ENCODE results near the gene SRXN1.

SRXN1 gene

DNA sequence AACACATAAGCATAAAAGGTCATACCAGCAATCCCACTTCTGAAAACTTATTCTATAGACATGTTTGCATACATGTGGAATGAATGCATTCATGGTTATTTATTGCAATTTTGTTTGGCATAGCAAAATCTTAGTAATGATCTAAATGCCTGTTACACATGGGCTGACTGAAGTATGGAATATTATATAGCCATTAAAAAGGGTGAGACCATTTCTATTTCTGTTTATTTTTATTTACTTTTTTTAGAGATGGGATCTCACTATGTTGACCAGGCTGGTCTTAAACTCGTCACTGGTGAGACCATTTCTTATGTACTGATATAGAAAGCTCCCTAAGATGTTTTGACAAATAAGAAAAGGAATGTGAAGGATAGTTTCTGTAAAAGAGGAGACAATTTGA is 36.9 kb upstream of the SRXN1 start:
- no peak overlapping the region for H3K27ac ChIP-seq (ENCODE audit: low read depth in 2 of 2, low read length in 2 of 2)
- peaks cover 0 to 11% of the 10 kb centered on the region in 2 donors for H3K27me3 ChIP-seq (ENCODE audit: control insufficient read depth in 2 of 2, insufficient read depth in 2 of 2, low read length in 2 of 2)
- no peaks in the 10 kb centered on the region for H3K36me3 ChIP-seq (ENCODE audit: control insufficient read depth in 2 of 2, insufficient read depth in 2 of 2, low read length in 2 of 2)
- H3K9me3 ChIP-seq (ENCODE audit: control insufficient read depth in 2 of 2, low read length in 2 of 2): no peaks in the 10 kb centered on the region
- H3K4me3 ChIP-seq (ENCODE audit: low read length in 2 of 2): no peak overlapping the region
- H3K9ac ChIP-seq (ENCODE audit: low read depth in 1 of 2, low read length in 2 of 2): no peak overlapping the region
- H3K4me1 ChIP-seq (ENCODE audit: control insufficient read depth in 2 of 2, insufficient read depth in 2 of 2, low read length in 2 of 2): no peaks in the 10 kb centered on the region

- Histone ChIP-seq H3K9me3 (ENCODE audit: control insufficient read depth in 2 of 2, low read length in 2 of 2) (no peaks in the 10 kb centered on the region), H3K4me1 (ENCODE audit: control insufficient read depth in 2 of 2, insufficient read depth in 2 of 2, low read length in 2 of 2) (no peaks in the 10 kb centered on the region), H3K27me3 (ENCODE audit: control insufficient read depth in 2 of 2, insufficient read depth in 2 of 2, low read length in 2 of 2) (peaks cover 0 to 11% of the 10 kb centered on the region in 2 donors), H3K36me3 (ENCODE audit: control insufficient read depth in 2 of 2, insufficient read depth in 2 of 2, low read length in 2 of 2) (no peaks in the 10 kb centered on the region), H3K9ac (ENCODE audit: low read depth in 1 of 2, low read length in 2 of 2) (no peak overlapping the region), H3K4me3 (ENCODE audit: low read length in 2 of 2) (no peak overlapping the region), H3K27ac (ENCODE audit: low read depth in 2 of 2, low read length in 2 of 2) (no peak overlapping the region)
Measured at GRCh38 chr20:689348-689747, 36.3 kb upstream of the SRXN1 start.

GRCh38 chr20:688809-689212 is 35.8 kb upstream of the SRXN1 start:
- H3K9ac ChIP-seq (ENCODE audit: low read depth in 1 of 2, low read length in 2 of 2): no peak overlapping the region

DNA sequence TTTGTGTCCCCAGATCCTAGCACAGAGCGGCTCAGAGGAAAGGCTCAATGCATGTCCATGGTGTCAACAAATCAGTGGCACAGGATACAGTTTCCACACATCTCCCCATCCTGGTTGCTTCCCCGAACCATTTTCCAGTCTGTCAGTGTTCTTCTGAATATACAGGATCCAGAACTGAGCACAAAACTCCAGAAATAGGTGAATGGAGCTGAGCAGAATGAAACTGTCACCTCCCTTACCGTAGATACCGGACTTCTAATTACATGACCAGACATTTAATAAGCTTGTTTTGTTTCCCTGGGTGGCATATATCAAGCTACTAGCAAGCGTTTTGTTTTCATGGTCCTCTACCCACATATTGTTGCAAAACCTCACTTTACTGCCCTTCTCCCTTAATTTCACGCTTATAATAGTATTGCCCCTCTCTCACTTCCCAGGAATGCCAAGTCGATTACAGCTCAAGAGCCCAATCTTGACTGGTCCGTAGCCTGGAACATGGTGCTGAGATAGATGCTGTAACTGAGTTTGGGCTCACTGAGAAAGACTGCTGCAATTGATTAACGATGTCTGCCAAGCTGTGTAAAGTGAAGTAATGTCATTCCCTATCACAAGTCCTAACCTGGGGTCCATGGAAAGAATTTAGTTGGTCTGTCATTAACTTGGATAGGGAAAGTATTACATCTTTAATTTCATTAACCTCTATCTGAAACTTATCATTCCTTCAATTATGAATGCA is 34.6 kb upstream of the SRXN1 start:
- H3K36me3 ChIP-seq (ENCODE audit: control insufficient read depth in 2 of 2, insufficient read depth in 2 of 2, low read length in 2 of 2): no peaks in the 10 kb centered on the region
- H3K4me1 ChIP-seq (ENCODE audit: control insufficient read depth in 2 of 2, insufficient read depth in 2 of 2, low read length in 2 of 2): no peaks in the 10 kb centered on the region
- H3K27me3 ChIP-seq (ENCODE audit: control insufficient read depth in 2 of 2, insufficient read depth in 2 of 2, low read length in 2 of 2): peaks cover 0 to 9% of the 10 kb centered on the region in 2 donors
- H3K4me3 ChIP-seq (ENCODE audit: low read length in 2 of 2): no peak overlapping the region
- H3K9me3 ChIP-seq (ENCODE audit: control insufficient read depth in 2 of 2, low read length in 2 of 2): no peaks in the 10 kb centered on the region
- no peak overlapping the region for H3K27ac ChIP-seq (ENCODE audit: low read depth in 2 of 2, low read length in 2 of 2)
- no peak overlapping the region for H3K9ac ChIP-seq (ENCODE audit: low read depth in 1 of 2, low read length in 2 of 2)

More at GRCh38 chr20:688809-689212, 35.8 kb upstream of the SRXN1 start:
- no peaks in the 10 kb centered on the region for H3K36me3 ChIP-seq (ENCODE audit: control insufficient read depth in 2 of 2, insufficient read depth in 2 of 2, low read length in 2 of 2)
- H3K27me3 ChIP-seq (ENCODE audit: control insufficient read depth in 2 of 2, insufficient read depth in 2 of 2, low read length in 2 of 2): peaks cover 0 to 11% of the 10 kb centered on the region in 2 donors
- H3K4me3 ChIP-seq (ENCODE audit: low read length in 2 of 2): no peak overlapping the region
- H3K4me1 ChIP-seq (ENCODE audit: control insufficient read depth in 2 of 2, insufficient read depth in 2 of 2, low read length in 2 of 2): no peaks in the 10 kb centered on the region
- H3K27ac ChIP-seq (ENCODE audit: low read depth in 2 of 2, low read length in 2 of 2): no peak overlapping the region
- no peaks in the 10 kb centered on the region for H3K9me3 ChIP-seq (ENCODE audit: control insufficient read depth in 2 of 2, low read length in 2 of 2)

GRCh38 chr20:684676-685319 is 31.8 kb upstream of the SRXN1 start:
- H3K27me3 ChIP-seq (ENCODE audit: control insufficient read depth in 2 of 2, insufficient read depth in 2 of 2, low read length in 2 of 2): peaks cover 5 to 23% of the 10 kb centered on the region in 2 donors

GRCh38 chr20:682123-682522 is 29.1 kb upstream of the SRXN1 start:
- Histone ChIP-seq H3K27me3 (ENCODE audit: control insufficient read depth in 2 of 2, insufficient read depth in 2 of 2, low read length in 2 of 2) (peaks cover 20 to 25% of the 10 kb centered on the region in 2 donors), H3K4me3 (ENCODE audit: low read length in 2 of 2) (no peak overlapping the region), H3K4me1 (ENCODE audit: control insufficient read depth in 2 of 2, insufficient read depth in 2 of 2, low read length in 2 of 2) (no peaks in the 10 kb centered on the region), H3K9ac (ENCODE audit: low read depth in 1 of 2, low read length in 2 of 2) (no peak overlapping the region), H3K36me3 (ENCODE audit: control insufficient read depth in 2 of 2, insufficient read depth in 2 of 2, low read length in 2 of 2) (no peaks in the 10 kb centered on the region), H3K27ac (ENCODE audit: low read depth in 2 of 2, low read length in 2 of 2) (no peak overlapping the region), H3K9me3 (ENCODE audit: control insufficient read depth in 2 of 2, low read length in 2 of 2) (no peaks in the 10 kb centered on the region)

More at GRCh38 chr20:684676-685319, 31.8 kb upstream of the SRXN1 start:
- Histone ChIP-seq H3K9me3 (ENCODE audit: control insufficient read depth in 2 of 2, low read length in 2 of 2) (no peaks in the 10 kb centered on the region), H3K36me3 (ENCODE audit: control insufficient read depth in 2 of 2, insufficient read depth in 2 of 2, low read length in 2 of 2) (no peaks in the 10 kb centered on the region), H3K9ac (ENCODE audit: low read depth in 1 of 2, low read length in 2 of 2) (no peak overlapping the region), H3K4me3 (ENCODE audit: low read length in 2 of 2) (no peak overlapping the region), H3K4me1 (ENCODE audit: control insufficient read depth in 2 of 2, insufficient read depth in 2 of 2, low read length in 2 of 2) (no peaks in the 10 kb centered on the region), H3K27ac (ENCODE audit: low read depth in 2 of 2, low read length in 2 of 2) (no peak overlapping the region)

DNA sequence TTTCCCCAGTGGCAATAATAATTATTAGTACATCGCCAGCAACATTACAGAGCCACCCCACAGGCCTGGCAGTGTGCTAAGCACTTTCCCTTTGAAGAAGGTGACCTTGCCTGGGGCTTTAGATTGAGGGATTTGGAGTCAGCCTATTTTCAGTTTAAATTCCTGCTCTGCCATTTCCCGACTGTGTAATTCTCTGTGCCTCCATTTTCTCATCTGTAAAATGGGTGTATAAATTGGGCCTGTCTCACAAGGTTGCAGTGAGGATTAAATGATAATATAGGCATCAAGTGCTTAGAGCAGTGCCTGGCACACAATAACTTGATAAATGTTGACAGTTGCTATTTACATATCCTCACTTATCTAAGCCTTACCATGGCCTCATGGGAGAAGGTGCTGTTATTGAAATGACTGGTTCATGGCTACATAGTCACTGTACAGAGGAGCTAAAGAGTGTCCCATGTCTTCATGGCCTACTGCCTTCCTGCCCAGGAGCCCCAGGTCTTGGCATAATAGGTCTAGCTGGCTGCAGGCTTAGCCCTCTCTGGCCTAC is 27.7 kb upstream of the SRXN1 start:
- Histone ChIP-seq H3K36me3 (ENCODE audit: control insufficient read depth in 2 of 2, insufficient read depth in 2 of 2, low read length in 2 of 2) (no peaks in the 10 kb centered on the region), H3K9me3 (ENCODE audit: control insufficient read depth in 2 of 2, low read length in 2 of 2) (no peaks in the 10 kb centered on the region), H3K27me3 (ENCODE audit: control insufficient read depth in 2 of 2, insufficient read depth in 2 of 2, low read length in 2 of 2) (peaks cover 32 to 33% of the 10 kb centered on the region in 2 donors), H3K9ac (ENCODE audit: low read depth in 1 of 2, low read length in 2 of 2) (no peak overlapping the region), H3K4me3 (ENCODE audit: low read length in 2 of 2) (no peak overlapping the region), H3K4me1 (ENCODE audit: control insufficient read depth in 2 of 2, insufficient read depth in 2 of 2, low read length in 2 of 2) (peaks cover 3 to 5% of the 10 kb centered on the region in 2 donors), H3K27ac (ENCODE audit: low read depth in 2 of 2, low read length in 2 of 2) (no peak overlapping the region)

- Histone ChIP-seq H3K4me1 (ENCODE audit: control insufficient read depth in 2 of 2, insufficient read depth in 2 of 2, low read length in 2 of 2) (peaks cover 4 to 5% of the 10 kb centered on the region in 2 donors), H3K4me3 (ENCODE audit: low read length in 2 of 2) (no peak overlapping the region), H3K27me3 (ENCODE audit: control insufficient read depth in 2 of 2, insufficient read depth in 2 of 2, low read length in 2 of 2) (peaks cover 52% of the 10 kb centered on the region in 2 donors), H3K9me3 (ENCODE audit: control insufficient read depth in 2 of 2, low read length in 2 of 2) (no peaks in the 10 kb centered on the region), H3K36me3 (ENCODE audit: control insufficient read depth in 2 of 2, insufficient read depth in 2 of 2, low read length in 2 of 2) (no peaks in the 10 kb centered on the region), H3K9ac (ENCODE audit: low read depth in 1 of 2, low read length in 2 of 2) (no peak overlapping the region), H3K27ac (ENCODE audit: low read depth in 2 of 2, low read length in 2 of 2) (no peak overlapping the region)
Measured at GRCh38 chr20:677957-678356, 25.0 kb upstream of the SRXN1 start.

DNA sequence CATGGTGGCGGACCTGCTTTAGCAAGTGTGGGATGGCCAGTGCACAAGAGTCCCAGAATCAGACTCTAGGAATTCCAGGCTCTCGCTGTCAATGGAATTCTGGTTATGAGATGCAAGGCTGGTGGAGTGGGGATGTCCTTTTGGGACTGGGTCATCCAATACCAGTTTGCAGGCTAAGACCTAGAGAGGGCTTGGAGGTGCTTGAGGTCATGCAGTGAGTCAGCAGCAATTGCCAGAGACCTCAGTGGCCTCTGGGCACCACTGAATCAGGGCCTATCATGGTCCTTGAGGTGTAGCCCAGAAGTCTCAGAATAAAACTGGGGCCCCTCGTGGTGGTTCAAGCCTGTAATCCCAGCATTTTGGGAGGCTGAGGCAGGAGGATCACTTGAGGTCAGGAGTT is 24.0 kb upstream of the SRXN1 start:
- Histone ChIP-seq H3K27me3 (ENCODE audit: control insufficient read depth in 2 of 2, insufficient read depth in 2 of 2, low read length in 2 of 2) (peaks cover 54 to 60% of the 10 kb centered on the region in 2 donors), H3K36me3 (ENCODE audit: control insufficient read depth in 2 of 2, insufficient read depth in 2 of 2, low read length in 2 of 2) (no peaks in the 10 kb centered on the region)

GRCh38 chr20:676315-676937 is 23.4 kb upstream of the SRXN1 start:
- no peak overlapping the region for H3K9ac ChIP-seq (ENCODE audit: low read depth in 1 of 2, low read length in 2 of 2)
- peaks cover 59 to 61% of the 10 kb centered on the region in 2 donors for H3K27me3 ChIP-seq (ENCODE audit: control insufficient read depth in 2 of 2, insufficient read depth in 2 of 2, low read length in 2 of 2)
- no peaks in the 10 kb centered on the region for H3K36me3 ChIP-seq (ENCODE audit: control insufficient read depth in 2 of 2, insufficient read depth in 2 of 2, low read length in 2 of 2)
- no peak overlapping the region for H3K27ac ChIP-seq (ENCODE audit: low read depth in 2 of 2, low read length in 2 of 2)
- peaks cover 4 to 5% of the 10 kb centered on the region in 2 donors for H3K4me1 ChIP-seq (ENCODE audit: control insufficient read depth in 2 of 2, insufficient read depth in 2 of 2, low read length in 2 of 2)
- no peak overlapping the region for H3K4me3 ChIP-seq (ENCODE audit: low read length in 2 of 2)
- H3K9me3 ChIP-seq (ENCODE audit: control insufficient read depth in 2 of 2, low read length in 2 of 2): no peaks in the 10 kb centered on the region

More for the DNA sequence above, 24.0 kb upstream of the SRXN1 start:
- no peaks in the 10 kb centered on the region for H3K9me3 ChIP-seq (ENCODE audit: control insufficient read depth in 2 of 2, low read length in 2 of 2)
- peaks cover 4 to 5% of the 10 kb centered on the region in 2 donors for H3K4me1 ChIP-seq (ENCODE audit: control insufficient read depth in 2 of 2, insufficient read depth in 2 of 2, low read length in 2 of 2)
- H3K4me3 ChIP-seq (ENCODE audit: low read length in 2 of 2): no peak overlapping the region
- H3K27ac ChIP-seq (ENCODE audit: low read depth in 2 of 2, low read length in 2 of 2): no peak overlapping the region
- no peak overlapping the region for H3K9ac ChIP-seq (ENCODE audit: low read depth in 1 of 2, low read length in 2 of 2)
